ENCODE measurements around the gene SNAPIN. TPM values are rescaled to one million over a fixed set of nuclear protein-coding genes. Genes with fewer than 3 reads are reported as not detected.

Gene SNAPIN
- polyA plus RNA-seq, 1 donor (not counting 4 experiments of a cell fraction or from before 2014, with no cell fraction given) = 49.4 TPM

DNA sequence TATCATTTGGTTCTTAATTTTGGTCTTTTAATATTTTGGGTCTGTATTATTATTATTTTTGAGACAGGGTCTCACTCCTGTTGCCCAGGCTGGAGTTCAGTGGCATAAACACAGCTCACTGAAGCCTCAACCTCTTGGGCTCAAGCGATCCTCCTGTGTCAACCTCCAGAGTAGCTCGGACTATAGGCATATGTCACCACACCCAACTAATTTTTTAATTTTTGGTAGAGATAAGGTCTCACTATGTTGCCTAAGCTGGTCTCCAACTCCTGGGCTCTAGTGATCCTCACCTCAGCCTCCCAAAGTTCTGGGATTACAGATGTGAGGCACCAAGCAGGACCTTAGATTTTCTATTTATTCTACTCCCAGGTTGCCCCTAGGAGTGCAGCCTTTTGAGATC, 15.0 kb downstream of the SNAPIN start:
- H3K27ac ChIP-seq (ENCODE audit: control insufficient read depth, insufficient read depth, low read length) = no peak overlapping the region
- H3K9ac ChIP-seq (ENCODE audit: control insufficient read depth, extremely low read depth, insufficient read depth, low read length) = no peak overlapping the region
- no peak for TF ChIP-seq EZH2 (IDR thresholded peaks at IDR 0.05; ENCODE audit: low read length)
- TF ChIP-seq, protein P1, sequence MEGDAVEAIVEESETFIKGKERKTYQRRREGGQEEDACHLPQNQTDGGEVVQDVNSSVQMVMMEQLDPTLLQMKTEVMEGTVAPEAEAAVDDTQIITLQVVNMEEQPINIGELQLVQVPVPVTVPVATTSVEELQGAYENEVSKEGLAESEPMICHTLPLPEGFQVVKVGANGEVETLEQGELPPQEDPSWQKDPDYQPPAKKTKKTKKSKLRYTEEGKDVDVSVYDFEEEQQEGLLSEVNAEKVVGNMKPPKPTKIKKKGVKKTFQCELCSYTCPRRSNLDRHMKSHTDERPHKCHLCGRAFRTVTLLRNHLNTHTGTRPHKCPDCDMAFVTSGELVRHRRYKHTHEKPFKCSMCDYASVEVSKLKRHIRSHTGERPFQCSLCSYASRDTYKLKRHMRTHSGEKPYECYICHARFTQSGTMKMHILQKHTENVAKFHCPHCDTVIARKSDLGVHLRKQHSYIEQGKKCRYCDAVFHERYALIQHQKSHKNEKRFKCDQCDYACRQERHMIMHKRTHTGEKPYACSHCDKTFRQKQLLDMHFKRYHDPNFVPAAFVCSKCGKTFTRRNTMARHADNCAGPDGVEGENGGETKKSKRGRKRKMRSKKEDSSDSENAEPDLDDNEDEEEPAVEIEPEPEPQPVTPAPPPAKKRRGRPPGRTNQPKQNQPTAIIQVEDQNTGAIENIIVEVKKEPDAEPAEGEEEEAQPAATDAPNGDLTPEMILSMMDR (optimal IDR thresholded peaks at IDR 0.05 in 1 of 3, IDR thresholded peaks at IDR 0.05 in 1 of 3, conservative IDR thresholded peaks at IDR 0.05 in 1 of 3; ENCODE audit: extremely low read depth in 1 of 3, insufficient read depth in 2 of 3, low read length in 3 of 3) = no peak
- H3K4me2 ChIP-seq (ENCODE audit: control insufficient read depth, extremely low read depth, insufficient read depth, low read depth, low read length) = no peak overlapping the region
- H2AFZ ChIP-seq (ENCODE audit: control insufficient read depth, low read length) = no peak overlapping the region
- FAIRE-seq = no peak
- no peaks in the 10 kb centered on the region for H4K20me1 ChIP-seq (ENCODE audit: control insufficient read depth, extremely low read depth, insufficient read depth, low read length)
- H3K4me3 ChIP-seq (ENCODE audit: control insufficient read depth in 2 of 3, extremely low read depth in 1 of 3, insufficient read depth in 2 of 3, low read depth in 1 of 3, low read length in 3 of 3) = no peak overlapping the region
- no peaks in the 10 kb centered on the region for H3K9me1 ChIP-seq (ENCODE audit: control insufficient read depth, extremely low read depth, insufficient read depth, low read length)
- peaks cover 2 to 17% of the 10 kb centered on the region in 2 experiments for H3K36me3 ChIP-seq (ENCODE audit: control insufficient read depth in 2 of 2, extremely low read depth in 1 of 2, insufficient read depth in 2 of 2, low read length in 2 of 2)
- H3K9me3 ChIP-seq (ENCODE audit: control insufficient read depth, low read depth, low read length) = no peaks in the 10 kb centered on the region
- no peak for DNase-seq (ENCODE audit: low read depth, low spot score)
- dilution Hi-C loops (cut with MboI; ENCODE audit: extremely low pct_ligation_motif_present, low sequenced_read_pairs) = no loop called here
- peaks cover 23% of the 10 kb centered on the region for H3K79me2 ChIP-seq (ENCODE audit: control insufficient read depth, insufficient read depth, low read length)
- H3K4me1 ChIP-seq (ENCODE audit: control insufficient read depth, extremely low read depth, insufficient read depth, low read length) = peaks cover 10% of the 10 kb centered on the region
- peaks cover 10% of the 10 kb centered on the region for H3K27me3 ChIP-seq (ENCODE audit: control insufficient read depth, extremely low read depth, insufficient read depth, low read length)

DNA sequence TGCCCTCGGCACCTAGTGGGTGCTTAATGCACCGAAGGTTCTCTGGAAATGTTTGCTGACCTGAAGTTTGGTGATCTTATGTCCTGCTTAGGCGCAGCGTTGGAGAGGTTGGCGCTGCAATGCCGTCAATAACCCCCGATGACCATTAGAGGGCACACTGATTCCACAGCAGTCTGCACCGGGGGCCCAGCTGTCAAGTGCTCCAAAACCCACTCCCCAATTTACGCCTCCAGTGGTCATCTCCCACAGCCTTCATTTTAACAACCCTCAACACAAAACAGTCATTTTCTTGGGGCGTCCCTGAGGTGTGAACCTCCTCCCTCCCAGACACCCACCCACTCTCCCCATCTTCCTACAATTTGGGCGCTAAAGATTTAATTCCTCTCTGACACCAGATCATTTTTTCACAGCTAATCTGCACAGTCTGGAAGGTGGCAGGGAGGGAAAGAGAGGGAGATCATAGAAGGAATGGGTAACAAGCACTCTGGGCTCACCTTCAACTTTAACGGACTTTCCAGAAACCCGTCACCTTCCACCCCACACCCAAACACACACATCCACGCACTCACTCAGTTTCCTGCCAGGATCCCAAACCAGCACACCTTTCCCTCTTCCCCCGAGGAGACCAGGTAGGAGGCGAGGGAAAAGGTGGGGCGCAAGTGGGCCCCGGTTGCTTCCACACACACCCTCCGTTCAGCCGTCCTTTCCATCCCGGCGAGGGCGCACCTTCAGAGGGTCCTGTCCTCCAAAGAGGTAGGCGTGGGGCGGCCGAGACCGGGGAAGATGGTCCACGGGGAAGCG, 19.4 kb downstream of the SNAPIN start:
- FAIRE-seq (peak; percentile 43), DNase-seq (ENCODE audit: low read depth, low spot score) (no peak)
- H3K4me2 ChIP-seq (ENCODE audit: control insufficient read depth, extremely low read depth, insufficient read depth, low read depth, low read length) = peak overlapping the region; percentile 74
- peak; percentile 24 for TF ChIP-seq EZH2 (IDR thresholded peaks at IDR 0.05; ENCODE audit: low read length)
- TF ChIP-seq, protein P1 (optimal IDR thresholded peaks at IDR 0.05 in 1 of 3, IDR thresholded peaks at IDR 0.05 in 1 of 3, conservative IDR thresholded peaks at IDR 0.05 in 1 of 3; ENCODE audit: extremely low read depth in 1 of 3, insufficient read depth in 2 of 3, low read length in 3 of 3) = peak; percentile 89 to 98 (median 97)
- H3K79me2 ChIP-seq (ENCODE audit: control insufficient read depth, insufficient read depth, low read length) = no peaks in the 10 kb centered on the region
- peaks cover 42% of the 10 kb centered on the region for H3K27me3 ChIP-seq (ENCODE audit: control insufficient read depth, extremely low read depth, insufficient read depth, low read length)
- no peak overlapping the region for H2AFZ ChIP-seq (ENCODE audit: control insufficient read depth, low read length)
- no peaks in the 10 kb centered on the region for H3K9me1 ChIP-seq (ENCODE audit: control insufficient read depth, extremely low read depth, insufficient read depth, low read length)
- peak overlapping the region in 2 of 3 experiments; percentile 48 to 54 for H3K4me3 ChIP-seq (ENCODE audit: control insufficient read depth in 2 of 3, extremely low read depth in 1 of 3, insufficient read depth in 2 of 3, low read depth in 1 of 3, low read length in 3 of 3)
- H3K9me3 ChIP-seq (ENCODE audit: control insufficient read depth, low read depth, low read length) = no peaks in the 10 kb centered on the region
- H3K27ac ChIP-seq (ENCODE audit: control insufficient read depth, insufficient read depth, low read length) = no peak overlapping the region
- dilution Hi-C loops (cut with MboI; ENCODE audit: extremely low pct_ligation_motif_present, low sequenced_read_pairs) = no loop called here
- H4K20me1 ChIP-seq (ENCODE audit: control insufficient read depth, extremely low read depth, insufficient read depth, low read length) = no peaks in the 10 kb centered on the region
- no peaks in the 10 kb centered on the region for H3K36me3 ChIP-seq (ENCODE audit: control insufficient read depth in 2 of 2, extremely low read depth in 1 of 2, insufficient read depth in 2 of 2, low read length in 2 of 2)
- peaks cover 9% of the 10 kb centered on the region for H3K4me1 ChIP-seq (ENCODE audit: control insufficient read depth, extremely low read depth, insufficient read depth, low read length)
- no peak overlapping the region for H3K9ac ChIP-seq (ENCODE audit: control insufficient read depth, extremely low read depth, insufficient read depth, low read length)

Data from keratinocyte (primary cell).